ENCODE measurements around the gene MAP6. TPM values are rescaled to one million over a fixed set of nuclear protein-coding genes. Genes with fewer than 3 reads are reported as not detected.

Gene MAP6
- total RNA-seq, 1 donor from 2014 or later, result 0.92 TPM

GRCh38 chr11:75542088-75542438 is 126.8 kb downstream of the MAP6 start:
- H3K27ac Mint-ChIP-seq, result no peak overlapping the region
- H3K9me3 Mint-ChIP-seq, result no peaks in the 10 kb centered on the region
- H3K27me3 Mint-ChIP-seq (ENCODE audit: low read depth), result peaks cover 2% of the 10 kb centered on the region
- H3K4me3 Mint-ChIP-seq, result no peak overlapping the region
- H3K36me3 Mint-ChIP-seq, result no peaks in the 10 kb centered on the region
- TF ChIP-seq CTCF (IDR thresholded peaks at IDR 0.05; ENCODE audit: unreplicated experiment), result no peak
- peaks cover 13% of the 10 kb centered on the region for H3K4me1 Mint-ChIP-seq
- no peak for DNase-seq (ENCODE audit: low spot score in 2 of 2, unreplicated experiment in 2 of 2)

- no peaks in the 10 kb centered on the region for H3K9me3 Mint-ChIP-seq
- H3K27ac Mint-ChIP-seq, result no peak overlapping the region
- H3K4me1 Mint-ChIP-seq, result peaks cover 13% of the 10 kb centered on the region
- H3K4me3 Mint-ChIP-seq, result no peak overlapping the region
- TF ChIP-seq CTCF (IDR thresholded peaks at IDR 0.05; ENCODE audit: unreplicated experiment), result no peak
- H3K36me3 Mint-ChIP-seq, result no peaks in the 10 kb centered on the region
- DNase-seq (ENCODE audit: low spot score in 2 of 2, unreplicated experiment in 2 of 2), result no peak
- peaks cover 2% of the 10 kb centered on the region for H3K27me3 Mint-ChIP-seq (ENCODE audit: low read depth)
These were observed 127.4 kb downstream of the MAP6 start for GRCh38 chr11:75541193-75542087.

GRCh38 chr11:75539459-75540334 is 129.1 kb downstream of the MAP6 start:
- TF ChIP-seq CTCF (IDR thresholded peaks at IDR 0.05; ENCODE audit: unreplicated experiment), result no peak
- Mint-ChIP-seq H3K27ac (peak overlapping the region; percentile 88), H3K36me3 (no peaks in the 10 kb centered on the region), H3K4me3 (no peak overlapping the region), H3K27me3 (ENCODE audit: low read depth) (no peaks in the 10 kb centered on the region), H3K9me3 (no peaks in the 10 kb centered on the region), H3K4me1 (peaks cover 13% of the 10 kb centered on the region)
- DNase-seq (ENCODE audit: low spot score in 2 of 2, unreplicated experiment in 2 of 2), result no peak

GRCh38 chr11:75538150-75538942 is 130.5 kb downstream of the MAP6 start:
- no peaks in the 10 kb centered on the region for H3K9me3 Mint-ChIP-seq
- H3K36me3 Mint-ChIP-seq, result no peaks in the 10 kb centered on the region
- H3K4me3 Mint-ChIP-seq, result no peak overlapping the region
- no peak overlapping the region for H3K27ac Mint-ChIP-seq
- no peak for DNase-seq (ENCODE audit: low spot score in 2 of 2, unreplicated experiment in 2 of 2)
- no peaks in the 10 kb centered on the region for H3K27me3 Mint-ChIP-seq (ENCODE audit: low read depth)
- no peak for TF ChIP-seq CTCF (IDR thresholded peaks at IDR 0.05; ENCODE audit: unreplicated experiment)
- peaks cover 16% of the 10 kb centered on the region for H3K4me1 Mint-ChIP-seq

GRCh38 chr11:75537740-75538139 is 131.1 kb downstream of the MAP6 start:
- Mint-ChIP-seq H3K9me3 (no peaks in the 10 kb centered on the region), H3K4me1 (peaks cover 16% of the 10 kb centered on the region), H3K36me3 (no peaks in the 10 kb centered on the region), H3K4me3 (no peak overlapping the region), H3K27me3 (ENCODE audit: low read depth) (no peaks in the 10 kb centered on the region), H3K27ac (no peak overlapping the region)
- TF ChIP-seq CTCF (IDR thresholded peaks at IDR 0.05; ENCODE audit: unreplicated experiment), result no peak
- DNase-seq (ENCODE audit: low spot score in 2 of 2, unreplicated experiment in 2 of 2), result no peak
